DMS 273 treated with DMSO at 0.1 percent for 48 hours (cell line): Measurements from ENCODE around the gene FYB1.
"Not testable (repeated sequence)": the region's sequence is repeated elsewhere in the genome, so short reads cannot be mapped to it uniquely, and the experiment has no call there.

Experiments
- DNase-seq: peaks from one replicate; lab custom pipeline; 2025; lab: John Stamatoyannopoulos, UW

FYB1 gene, protein sequence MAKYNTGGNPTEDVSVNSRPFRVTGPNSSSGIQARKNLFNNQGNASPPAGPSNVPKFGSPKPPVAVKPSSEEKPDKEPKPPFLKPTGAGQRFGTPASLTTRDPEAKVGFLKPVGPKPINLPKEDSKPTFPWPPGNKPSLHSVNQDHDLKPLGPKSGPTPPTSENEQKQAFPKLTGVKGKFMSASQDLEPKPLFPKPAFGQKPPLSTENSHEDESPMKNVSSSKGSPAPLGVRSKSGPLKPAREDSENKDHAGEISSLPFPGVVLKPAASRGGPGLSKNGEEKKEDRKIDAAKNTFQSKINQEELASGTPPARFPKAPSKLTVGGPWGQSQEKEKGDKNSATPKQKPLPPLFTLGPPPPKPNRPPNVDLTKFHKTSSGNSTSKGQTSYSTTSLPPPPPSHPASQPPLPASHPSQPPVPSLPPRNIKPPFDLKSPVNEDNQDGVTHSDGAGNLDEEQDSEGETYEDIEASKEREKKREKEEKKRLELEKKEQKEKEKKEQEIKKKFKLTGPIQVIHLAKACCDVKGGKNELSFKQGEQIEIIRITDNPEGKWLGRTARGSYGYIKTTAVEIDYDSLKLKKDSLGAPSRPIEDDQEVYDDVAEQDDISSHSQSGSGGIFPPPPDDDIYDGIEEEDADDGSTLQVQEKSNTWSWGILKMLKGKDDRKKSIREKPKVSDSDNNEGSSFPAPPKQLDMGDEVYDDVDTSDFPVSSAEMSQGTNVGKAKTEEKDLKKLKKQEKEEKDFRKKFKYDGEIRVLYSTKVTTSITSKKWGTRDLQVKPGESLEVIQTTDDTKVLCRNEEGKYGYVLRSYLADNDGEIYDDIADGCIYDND

GRCh38 chr5:39219437-39219836 is at the start of gene FYB1:
Gene FYB1, minus strand, starts transcription at chr5:39219563. Its CDS starts 16,603 bp downstream, at chr5:39202960.
- DNase-seq: no peak

- no peak for DNase-seq
These were observed 47.8 kb upstream of the FYB1 start for GRCh38 chr5:39267186-39267585.

DNA sequence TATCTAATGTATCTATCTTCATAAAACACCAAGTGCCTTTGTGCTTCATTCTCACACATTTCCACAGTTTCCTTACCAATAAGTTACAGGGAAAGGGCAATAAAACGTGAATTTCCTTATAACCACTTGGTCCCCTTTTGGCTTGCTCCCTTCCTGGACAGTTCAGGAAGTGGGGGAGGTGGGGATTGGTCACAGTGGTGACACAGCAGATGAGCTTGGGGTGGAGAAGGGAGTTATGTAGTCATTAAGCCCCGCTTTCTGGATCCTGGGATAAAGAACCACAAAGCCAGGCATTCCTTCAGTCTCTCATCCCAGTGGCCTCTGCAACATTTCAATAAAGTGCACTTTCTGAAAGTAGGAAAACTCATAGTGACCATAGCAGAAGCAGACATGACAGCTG is 47.1 kb upstream of the FYB1 start:
- no peak for DNase-seq

DNA sequence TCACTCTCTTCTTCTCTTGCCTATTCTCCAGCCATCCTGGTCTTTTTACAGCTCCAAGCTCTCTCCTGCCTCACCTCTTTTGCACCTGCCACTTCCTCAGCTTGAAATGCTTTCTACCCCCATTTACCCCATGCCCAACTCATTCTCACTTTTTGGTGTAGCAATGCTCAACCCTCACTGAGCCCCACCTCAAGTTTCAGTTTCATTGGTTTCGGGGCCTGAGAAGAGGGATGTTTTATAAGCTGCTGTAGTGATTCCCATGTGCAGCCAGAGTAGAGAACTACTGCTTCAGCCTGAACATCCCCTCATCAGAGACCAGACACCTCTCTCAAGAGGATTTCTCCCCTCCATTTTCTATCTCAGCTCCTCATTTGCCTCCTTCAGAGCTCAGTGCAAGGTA is 45.2 kb upstream of the FYB1 start:
- DNase-seq: no peak

DNA sequence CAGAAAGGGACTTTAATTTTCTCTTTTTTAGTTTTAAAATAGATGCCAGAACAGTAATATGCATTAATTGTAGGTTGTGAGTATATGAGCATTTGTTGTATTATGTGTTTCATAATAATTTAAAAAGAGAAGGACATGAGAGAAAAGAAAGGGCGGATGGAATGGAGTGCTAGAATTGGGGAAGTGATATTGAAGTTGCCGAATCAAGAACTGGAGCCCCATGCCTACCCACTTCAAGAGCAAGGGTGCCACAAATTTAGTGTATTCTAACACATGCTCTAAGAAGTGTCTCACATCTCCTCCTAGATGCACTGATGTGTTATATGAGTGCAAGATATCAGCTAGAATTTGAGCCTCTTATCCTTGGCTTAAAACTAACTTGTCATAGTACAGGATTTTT is 43.6 kb upstream of the FYB1 start:
- no peak for DNase-seq

- DNase-seq: no peak
These were observed 40.7 kb upstream of the FYB1 start for GRCh38 chr5:39260095-39260494.

DNA sequence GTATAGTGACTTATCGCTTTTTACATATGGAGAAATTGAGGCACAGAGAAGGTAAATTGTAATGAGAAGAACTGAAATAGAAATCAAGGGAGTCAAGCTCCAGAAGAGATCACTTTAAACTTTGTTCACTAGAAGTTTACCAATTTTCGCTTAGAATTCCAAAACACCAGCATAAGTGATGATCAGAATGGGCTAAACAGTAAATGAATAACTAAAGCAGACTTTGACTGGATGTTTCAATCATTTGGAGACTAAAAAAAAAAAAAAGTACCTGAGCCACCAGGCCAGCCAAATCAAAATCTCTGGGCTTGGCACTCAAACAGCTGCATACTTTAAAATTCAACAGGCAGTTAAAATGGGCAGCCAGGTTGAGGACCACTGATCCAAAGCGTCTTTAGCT is 38.2 kb upstream of the FYB1 start:
- no peak for DNase-seq

- no peak for DNase-seq
These were observed 37.3 kb upstream of the FYB1 start for GRCh38 chr5:39256477-39257235.

DNA sequence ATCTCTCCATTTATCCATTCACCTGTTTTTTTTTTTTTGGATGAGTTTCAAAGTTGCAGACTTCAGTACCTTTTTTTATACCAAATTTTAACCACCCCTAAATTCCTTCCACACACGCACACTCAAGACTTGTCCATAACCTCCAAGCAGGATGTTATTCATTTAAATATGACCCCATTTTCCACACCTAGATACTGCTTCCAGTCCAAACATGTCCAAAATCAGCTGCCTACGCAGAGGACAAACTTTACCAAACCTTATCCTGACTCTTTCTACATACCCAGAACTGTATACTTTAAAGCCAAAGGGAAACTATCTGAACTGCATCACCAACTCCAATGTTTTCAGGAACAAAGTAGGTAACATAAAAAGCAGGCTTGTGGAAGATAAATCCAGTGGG is 36.0 kb upstream of the FYB1 start:
- DNase-seq: no peak

DNA sequence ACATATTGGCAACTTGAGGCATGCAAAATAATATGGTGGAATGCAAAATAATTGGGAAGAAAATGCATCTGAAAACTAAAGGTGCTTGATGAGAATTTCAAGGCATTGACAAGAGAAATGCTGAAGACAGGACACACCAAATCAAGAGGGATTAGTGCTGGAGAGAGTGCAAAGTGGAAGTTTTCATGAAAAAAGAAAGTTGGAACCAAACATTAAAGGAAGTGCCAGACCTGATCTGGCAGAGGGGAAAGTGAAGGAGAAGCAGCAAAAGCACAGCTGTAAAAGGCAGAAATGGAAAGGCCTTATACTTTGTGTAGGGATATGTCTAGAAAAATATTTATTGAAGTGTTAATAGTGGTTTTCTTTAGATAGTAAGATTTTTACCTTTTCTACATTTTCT is 35.3 kb upstream of the FYB1 start:
- DNase-seq: no peak

DNA sequence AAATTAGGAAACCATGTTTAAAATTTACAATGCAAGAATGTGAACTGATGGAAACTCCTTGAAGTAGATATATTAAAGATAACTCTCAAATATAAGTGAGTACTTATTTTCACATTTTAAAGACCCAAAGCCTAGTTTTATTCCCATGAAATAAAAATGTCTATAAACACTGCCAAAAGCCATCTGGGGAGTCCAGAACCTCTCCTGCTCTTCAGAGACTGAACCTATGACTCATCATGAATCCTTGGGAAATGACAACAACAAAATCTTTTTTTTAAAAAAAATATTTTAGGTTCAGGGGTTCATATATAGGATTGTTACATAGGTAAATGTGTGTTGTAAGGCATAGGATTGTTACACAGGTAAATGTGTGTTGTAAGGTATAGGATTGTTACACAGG is 33.8 kb upstream of the FYB1 start:
- no peak for DNase-seq

DNA sequence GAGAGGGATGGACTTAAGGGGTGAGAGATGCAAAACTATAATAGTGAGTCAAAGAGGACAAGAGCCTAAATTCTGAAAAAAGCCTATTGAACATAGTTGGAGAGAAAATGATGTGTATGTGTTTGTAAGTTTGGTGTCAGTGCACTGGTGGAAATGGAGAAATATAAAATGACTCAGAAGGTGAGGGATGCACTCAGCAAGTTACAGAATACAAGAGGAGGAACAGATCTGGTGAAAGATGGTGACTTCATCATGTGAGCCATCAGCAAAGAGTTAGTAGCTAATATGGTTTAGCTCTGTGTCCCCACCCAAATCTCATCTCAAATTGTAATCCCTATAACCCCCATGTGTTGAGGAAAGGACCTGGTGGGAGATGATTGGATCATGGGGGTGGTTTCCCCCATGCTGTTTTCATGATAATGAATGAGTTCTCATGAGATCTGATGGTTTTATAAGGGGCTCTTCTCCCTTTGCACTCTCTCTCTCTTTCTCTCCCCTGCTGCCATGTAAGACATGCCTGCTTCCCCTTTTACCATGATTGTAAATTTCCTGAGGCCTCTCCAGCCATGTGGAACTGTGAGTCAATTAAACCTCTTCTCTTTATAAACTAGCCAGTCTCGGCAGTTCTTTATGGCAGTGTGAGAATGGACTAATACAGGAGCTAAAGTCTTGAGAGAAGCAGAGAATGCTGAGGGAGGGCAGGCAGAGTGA is 30.4 kb upstream of the FYB1 start:
- no peak for DNase-seq

DNA sequence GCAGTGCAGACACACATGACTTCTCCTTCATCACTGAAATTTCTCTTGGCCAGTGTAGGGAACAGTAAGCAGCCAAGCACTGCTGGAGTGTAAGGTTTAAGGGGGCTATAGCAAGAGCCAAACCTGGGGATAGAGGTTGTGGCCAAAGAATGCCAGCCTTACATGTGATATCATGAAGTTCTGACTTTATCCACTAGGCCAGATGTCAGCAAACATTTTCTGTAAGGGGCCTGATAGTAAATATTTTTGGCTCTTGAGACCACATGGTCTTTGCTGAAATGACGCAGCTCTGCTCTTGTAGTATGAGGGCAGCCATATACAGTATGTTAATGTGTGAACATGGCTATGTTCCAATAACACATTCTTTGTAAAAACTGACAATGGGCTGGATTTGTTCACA is 29.7 kb upstream of the FYB1 start:
- no peak for DNase-seq

DNA sequence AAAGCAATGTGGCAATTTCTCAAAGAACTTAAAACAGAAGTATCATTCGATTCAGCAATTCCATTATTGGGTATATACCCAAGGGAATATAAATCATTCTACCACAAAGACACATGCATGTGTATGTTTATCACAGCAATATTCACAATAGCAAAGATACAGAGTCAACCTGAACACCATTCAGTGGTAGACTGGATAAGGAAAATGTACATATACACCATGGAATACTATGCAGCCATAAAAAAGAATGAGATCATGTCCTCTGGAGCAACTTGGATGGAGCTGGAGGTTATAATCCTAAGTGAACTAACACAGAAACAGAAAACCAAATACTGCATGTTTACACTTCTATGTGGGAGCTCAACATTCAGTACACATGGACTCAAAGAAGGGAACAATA is 21.4 kb upstream of the FYB1 start:
- DNase-seq: no peak

DNA sequence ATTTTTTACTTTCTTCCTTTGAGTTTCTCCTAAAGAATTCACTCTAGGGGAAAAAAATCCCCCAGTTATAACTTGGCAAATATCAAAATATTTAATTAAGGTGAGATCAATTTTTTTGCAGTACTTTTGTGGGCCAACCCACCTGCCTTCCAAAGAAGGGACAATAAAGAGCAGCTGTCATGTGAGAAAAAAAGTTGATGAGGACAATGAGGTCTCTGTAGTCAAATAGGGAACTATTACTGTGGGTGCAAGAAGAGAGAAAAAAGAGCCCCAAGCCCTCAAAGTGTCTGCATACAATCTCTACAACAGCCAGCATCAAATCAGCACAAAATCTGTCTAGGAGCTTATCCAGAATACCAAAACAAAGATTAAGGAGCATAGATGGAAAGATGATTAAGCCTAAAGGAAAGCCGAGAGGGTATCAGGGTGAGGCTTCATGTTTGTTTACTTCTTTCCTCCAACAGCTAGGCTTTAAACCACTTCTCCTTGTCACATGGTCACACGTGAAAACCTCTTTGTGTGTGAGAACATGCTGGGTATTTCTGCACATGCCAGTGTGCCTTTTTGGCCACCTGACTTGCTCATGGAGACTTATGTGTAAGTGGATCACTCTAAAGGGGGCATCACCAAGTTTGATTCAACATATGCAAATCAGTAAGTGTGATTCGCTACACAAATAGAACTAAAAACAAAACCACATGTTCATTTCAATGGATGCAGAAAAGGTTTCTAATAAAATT is 19.2 kb upstream of the FYB1 start:
- DNase-seq: no peak

DNA sequence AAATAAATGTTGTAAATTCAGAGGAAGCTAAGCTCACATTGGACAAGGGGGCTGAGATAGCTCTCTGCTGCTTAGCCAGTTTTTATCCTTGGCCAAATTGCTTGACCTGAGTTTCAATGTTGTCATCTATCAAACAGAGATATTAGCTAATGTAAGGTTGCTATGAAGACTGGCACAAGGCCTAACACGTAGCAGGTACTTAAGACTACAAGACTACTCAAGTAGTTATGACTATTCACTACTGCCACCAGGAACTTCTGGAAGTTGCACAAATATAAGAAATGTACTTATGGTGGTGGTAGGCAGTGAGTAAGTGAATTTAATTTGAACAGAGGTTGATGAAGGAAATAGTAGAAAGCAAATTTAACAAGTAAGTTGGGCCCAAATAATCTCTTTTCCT is 17.4 kb upstream of the FYB1 start:
- DNase-seq: no peak

- no peak for DNase-seq
These were observed 16.3 kb upstream of the FYB1 start for GRCh38 chr5:39235648-39236047.

DNA sequence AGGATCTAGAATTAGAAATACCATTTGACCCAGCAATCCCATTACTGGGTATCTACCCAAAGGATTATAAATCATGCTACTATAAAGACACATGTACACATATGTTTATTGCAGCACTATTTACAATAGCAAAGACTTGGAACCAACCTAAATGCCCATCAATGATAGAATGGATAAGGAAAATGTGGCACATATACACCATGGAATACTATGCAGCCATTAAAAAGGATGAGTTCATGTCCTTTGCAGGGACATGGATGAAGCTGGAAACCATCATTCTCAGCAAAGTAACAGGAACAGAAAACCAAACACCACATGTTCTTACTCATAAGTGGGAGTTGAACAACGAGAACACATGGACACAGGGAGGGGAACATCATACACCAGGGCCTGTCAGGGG is 15.1 kb upstream of the FYB1 start:
- DNase-seq: not testable (repeated sequence)

DNA sequence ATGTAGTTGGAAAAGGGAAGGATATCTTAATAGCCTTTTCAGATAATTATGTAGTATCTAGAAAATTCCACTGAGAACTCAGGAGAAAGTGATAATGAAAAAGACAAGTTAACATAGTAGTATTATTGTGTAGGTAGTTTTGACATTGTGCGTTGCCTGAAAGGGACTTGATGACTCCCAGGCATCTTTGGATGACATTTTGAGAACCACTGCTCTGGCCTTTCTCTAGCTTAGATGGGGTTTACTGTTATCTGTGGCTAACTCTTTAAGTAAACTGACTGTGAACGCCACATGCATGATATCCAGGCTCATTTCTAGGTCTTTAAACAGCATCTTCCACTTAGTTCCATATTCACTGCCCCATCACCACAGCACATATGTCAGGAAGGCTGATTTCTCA is 14.4 kb upstream of the FYB1 start:
- no peak for DNase-seq

DNA sequence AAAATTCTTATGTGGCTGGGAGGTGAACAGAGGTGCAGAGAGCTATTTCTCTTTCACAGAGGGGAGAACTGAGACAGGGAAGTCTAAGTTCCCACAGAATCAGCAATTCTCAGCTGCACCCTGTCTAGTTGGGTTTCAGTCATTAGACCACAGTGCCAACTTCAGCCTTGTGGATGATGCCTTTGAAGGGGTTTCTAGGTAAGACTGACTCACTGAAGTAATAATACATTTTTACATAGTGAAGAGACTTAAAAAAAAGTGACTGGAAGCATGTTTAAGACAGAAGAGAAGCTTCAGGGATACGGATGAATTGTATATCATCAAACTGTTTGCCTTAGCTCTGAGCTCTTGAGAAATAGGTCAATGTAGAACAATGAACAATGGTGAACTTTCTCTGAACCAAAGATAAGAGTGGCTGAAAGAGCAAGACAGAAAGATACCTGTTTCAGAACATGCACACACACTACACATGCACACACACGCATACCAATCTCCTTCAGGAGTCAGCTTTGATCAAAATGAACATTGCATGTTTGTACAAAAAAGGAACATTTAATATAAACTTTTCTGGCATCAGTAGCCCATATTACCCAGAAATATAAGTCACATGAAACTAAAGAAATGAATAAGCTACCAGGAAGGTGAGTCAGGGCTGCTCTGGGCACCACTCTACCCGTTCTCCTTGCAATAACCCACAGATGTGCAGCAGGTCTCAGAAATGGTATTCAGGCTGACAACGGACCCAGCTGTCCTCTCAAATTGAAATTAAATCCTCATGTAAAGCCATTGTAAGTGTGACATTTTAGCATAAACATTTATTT is 12.6 kb upstream of the FYB1 start:
- no peak for DNase-seq
